Glomerular visceral epithelial cell (primary cell): ENCODE data around the gene C11orf21.

Source experiments
- DNase-seq: peaks from one replicate; pipeline ENCODE4 v3.0.0-alpha.2; 2016; ENCODE audit errors: extremely low spot score

C11orf21 gene

GRCh38 chr11:2271327-2272227 is 30.1 kb downstream of the C11orf21 start:
- DNase-seq, result no peak

GRCh38 chr11:2271077-2271326 is 30.7 kb downstream of the C11orf21 start:
- no peak for DNase-seq

GRCh38 chr11:2270322-2271076 is 31.2 kb downstream of the C11orf21 start, which contains the start of gene ASCL2:
Gene ASCL2 (minus strand): TSS chr11:2270588. CDS start chr11:2270332, 256 bp downstream.
- DNase-seq, result no peak

GRCh38 chr11:2269601-2270321 is 32.0 kb downstream of the C11orf21 start:
- DNase-seq, result no peak

GRCh38 chr11:2268729-2269600 is 32.8 kb downstream of the C11orf21 start:
- no peak for DNase-seq

GRCh38 chr11:2267851-2268728 is 33.6 kb downstream of the C11orf21 start:
- no peak for DNase-seq

GRCh38 chr11:2267306-2267850 is 34.3 kb downstream of the C11orf21 start:
- DNase-seq, result no peak

GRCh38 chr11:2266586-2267305 is 35.0 kb downstream of the C11orf21 start:
- no peak for DNase-seq

GRCh38 chr11:2265854-2266585 is 35.7 kb downstream of the C11orf21 start:
- DNase-seq, result no peak

GRCh38 chr11:2265396-2265795 is 36.3 kb downstream of the C11orf21 start:
- no peak for DNase-seq

GRCh38 chr11:2264366-2265053 is 37.2 kb downstream of the C11orf21 start:
- no peak for DNase-seq

GRCh38 chr11:2263724-2264360 is 37.9 kb downstream of the C11orf21 start:
- DNase-seq, result no peak

GRCh38 chr11:2263071-2263565 is 38.6 kb downstream of the C11orf21 start:
- no peak for DNase-seq

GRCh38 chr11:2262301-2263070 is 39.2 kb downstream of the C11orf21 start:
- DNase-seq, result no peak

- no peak for DNase-seq
Observed at GRCh38 chr11:2261436-2262230, 40.1 kb downstream of the C11orf21 start.
